Gastroesophageal sphincter (tissue), 3 donors: ENCODE results near the gene PGGT1B.

ENCODE experiments used
- CTCF ChIP-seq, 4 experiments: fragments of 200-600 bp in 2 of 4; fragments of 450-650 bp in 2 of 4; sonication (generic) in 1 of 4; IDR thresholded peaks; one replicate each; pipeline ENCODE4 v1.5.1; 2017 to 2019; ENCODE audit warnings: antibody characterized with exemption in 4 of 4, mild to moderate bottlenecking in 2 of 4, moderate library complexity in 2 of 4
- POLR2A ChIP-seq, 2 donors: fragments of 450-650 bp; IDR thresholded peaks; one replicate each; pipeline ENCODE4 v1.6.1; 2017; ENCODE audit warnings: antibody characterized with exemption in 2 of 2, mild to moderate bottlenecking in 2 of 2, moderate library complexity in 1 of 2
- POLR2AphosphoS5 ChIP-seq: sonication (generic); formaldehyde crosslinking; IDR thresholded peaks from one replicate; pipeline ENCODE4 v1.6.1; 2017; ENCODE audit warnings: antibody characterized with exemption

- no peak for TF ChIP-seq POLR2AphosphoS5
- TF ChIP-seq CTCF (IDR thresholded peaks at IDR 0.05), result no peak
- no peak for TF ChIP-seq POLR2A (IDR thresholded peaks at IDR 0.05)
These were observed 8.8 kb upstream of the PGGT1B start for GRCh38 chr5:115271295-115272050.
